Superior temporal gyrus (tissue), 1 donor: Measurements from ENCODE around the gene SCTR.

ENCODE experiments used
- DNase-seq: peaks from one replicate; pipeline ENCODE4 v3.0.0-alpha.2; 2016; ENCODE audit errors: extremely low spot score

Gene SCTR

DNA sequence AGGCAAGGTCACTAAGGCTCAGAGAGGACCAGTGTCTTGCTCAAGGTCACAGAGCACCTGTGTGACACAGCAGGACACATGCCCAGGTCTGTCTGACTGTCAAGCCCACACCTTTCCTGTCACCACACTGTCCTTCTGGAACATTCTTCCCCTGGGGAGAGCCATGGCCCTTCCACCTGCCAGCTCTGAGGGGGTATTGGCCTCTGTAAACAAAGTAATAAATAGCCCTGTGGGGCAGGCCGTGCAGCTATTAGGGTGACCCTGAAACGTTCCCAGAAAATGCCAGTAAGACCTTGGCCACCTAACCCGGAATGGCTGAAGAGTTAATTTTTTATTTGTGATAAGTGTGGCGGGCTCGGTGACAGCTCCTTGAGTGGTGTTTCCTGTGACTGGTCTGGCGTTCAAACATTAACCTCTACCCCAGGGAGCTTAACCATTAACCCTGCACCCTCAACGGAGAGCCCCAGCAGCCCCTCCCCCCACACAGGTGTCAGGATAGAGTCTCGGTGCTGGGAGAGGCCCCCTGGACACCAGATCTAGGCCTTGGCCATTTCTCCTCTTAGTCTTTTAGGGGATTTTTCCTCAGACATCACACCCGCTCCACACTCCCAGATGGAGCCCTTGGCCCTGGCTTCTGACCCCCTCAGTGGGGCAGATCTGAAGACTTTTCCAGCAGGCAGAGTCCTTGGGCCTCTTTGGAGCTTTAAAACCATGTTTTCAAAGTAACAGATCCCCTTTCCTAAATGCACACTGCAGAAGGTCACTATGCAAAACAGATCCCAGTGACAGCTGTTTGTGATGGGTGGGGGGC, 36.6 kb downstream of the SCTR start:
- no peak for DNase-seq

DNA sequence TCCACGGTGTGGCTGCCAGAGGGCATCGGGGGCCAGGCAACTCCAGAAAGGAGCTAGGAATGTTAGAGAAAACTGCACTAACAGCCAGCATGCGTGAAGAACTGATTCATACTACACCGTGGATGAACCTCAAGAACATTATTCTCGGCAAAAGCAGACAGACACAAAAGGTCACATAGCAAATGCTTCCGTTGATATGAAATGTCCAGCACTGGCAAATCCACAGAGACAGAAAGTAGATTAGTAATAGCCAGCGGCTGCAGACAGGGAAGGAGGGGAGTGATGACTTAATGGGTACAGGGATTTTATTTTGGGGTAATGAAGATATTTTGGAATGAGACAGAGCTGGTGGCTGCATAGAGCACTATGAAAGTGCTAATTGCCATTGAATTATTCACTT, 37.4 kb downstream of the SCTR start:
- DNase-seq: no peak

DNA sequence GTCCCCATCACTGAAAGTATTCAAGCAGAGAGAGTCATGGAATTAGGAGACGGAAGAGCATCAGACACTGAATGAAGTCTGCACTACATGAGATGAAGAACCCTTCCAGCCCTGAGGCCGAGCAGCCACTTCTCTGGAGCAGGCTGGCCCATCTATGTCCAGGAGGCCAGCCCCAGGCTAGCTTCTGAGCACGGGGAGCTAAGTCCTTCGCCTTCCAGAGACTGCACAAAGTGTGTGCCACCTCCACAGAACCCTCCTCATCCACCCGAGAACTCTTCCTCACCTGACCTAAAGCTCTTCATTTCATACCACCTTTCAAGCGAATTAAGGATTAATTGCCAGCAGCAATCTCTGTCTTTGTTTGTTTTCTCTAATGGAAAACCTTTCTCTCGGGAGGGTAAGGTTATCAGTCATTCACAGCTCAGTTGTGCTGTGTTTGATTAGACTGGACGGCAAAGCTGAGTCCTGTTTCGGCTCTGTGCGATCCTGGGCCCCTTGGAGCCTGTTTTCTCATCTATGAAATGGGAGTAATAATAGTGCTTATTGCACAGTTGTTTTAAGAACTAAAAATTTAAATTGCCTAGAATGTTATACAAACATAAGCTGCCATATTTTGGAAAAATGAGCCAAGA, 38.0 kb downstream of the SCTR start:
- DNase-seq: no peak

DNA sequence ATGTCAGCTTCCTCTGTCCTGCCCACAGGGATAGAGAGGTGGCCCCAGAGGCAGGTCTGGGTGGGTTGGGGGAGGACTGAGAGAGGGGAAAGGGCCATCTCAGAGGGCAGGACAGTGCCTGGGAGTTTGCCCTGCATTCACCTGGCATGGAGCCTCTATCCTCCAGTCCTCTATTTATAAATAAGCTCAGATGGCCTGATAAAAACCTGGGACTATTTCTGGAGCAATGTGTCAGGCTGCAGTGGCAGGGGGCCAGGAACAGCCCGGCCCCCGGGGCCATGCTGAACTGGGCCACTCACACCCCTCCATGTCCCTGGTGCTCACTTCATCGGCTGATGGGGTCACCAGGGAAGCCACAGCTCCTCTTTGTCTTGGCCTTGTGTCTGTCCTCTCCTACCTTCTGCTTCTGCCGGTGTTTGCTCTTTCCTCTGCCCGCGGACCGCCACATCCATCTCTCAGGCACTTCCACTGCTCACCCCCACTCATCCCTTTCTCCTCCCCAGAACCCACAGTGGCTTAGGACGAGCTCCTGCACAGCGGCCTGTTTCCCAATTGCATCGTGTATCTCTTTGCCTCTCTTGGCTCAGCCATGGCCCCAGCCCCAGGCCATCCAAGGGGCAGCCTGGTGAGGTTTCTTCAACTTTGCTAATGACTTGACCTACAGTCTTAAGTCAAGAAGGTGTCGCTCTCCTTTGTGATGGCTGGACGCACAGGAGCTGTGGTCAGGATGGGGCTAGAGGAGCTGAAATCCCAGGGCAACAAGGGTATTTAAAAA, 38.8 kb downstream of the SCTR start:
- no peak for DNase-seq

DNA sequence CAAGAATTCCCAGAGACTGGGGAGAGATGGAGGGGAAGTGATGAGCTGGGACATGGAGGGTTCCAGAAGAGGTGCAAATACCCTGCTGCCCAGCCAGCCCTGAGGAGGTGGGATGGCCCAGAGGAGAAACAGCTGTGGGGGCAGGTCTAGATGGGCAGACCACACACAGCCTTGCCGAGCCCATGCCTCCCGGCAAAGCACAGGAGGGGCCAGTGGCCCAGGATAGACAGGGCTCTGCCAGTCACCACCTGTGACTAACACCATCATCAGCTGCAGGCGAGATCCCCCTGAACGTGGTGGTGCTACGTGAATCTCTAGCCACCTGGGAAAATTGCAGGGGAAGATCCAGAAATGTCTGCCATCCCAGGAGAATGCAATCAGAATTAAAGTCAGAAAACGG, 39.4 kb downstream of the SCTR start:
- DNase-seq: no peak

DNA sequence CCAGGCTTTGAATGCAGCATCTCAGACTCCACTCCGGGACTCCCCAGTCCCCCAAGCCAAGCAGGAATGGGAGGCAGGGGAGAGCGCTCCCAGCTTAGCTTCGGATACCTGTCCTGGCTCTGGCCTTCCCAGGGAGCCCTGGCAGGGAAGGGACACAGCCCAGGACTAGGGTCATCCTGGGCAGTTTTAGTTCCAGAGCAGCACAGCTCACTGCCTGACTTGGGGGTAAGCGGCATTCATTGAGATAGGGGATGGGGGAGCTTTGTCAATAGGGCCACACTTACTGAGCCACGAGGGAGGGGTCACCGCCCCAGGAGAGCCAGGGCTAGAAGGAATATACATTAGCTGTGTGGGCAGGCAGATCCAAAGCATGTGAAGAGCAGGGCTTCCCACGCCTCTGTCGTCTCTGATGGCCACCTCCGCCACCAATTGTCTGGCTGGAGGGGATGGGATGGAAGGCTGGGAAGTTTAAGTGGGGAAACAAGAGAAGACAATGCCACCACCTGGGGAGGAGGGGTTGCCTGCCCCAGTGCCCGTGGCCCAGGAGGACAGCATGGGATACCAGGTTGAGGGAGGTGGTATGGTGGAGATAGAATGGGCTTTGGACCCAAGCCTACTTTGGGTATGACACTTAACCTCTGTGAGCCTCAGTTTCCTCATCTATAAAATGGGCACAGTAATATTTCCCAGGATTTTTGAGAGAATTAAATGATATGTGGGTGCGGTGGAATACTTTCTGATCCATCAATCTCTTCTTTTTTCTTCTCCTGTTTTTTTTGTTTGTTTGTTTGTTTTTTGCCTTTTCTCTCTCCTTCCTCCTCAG, 40.2 kb downstream of the SCTR start:
- no peak for DNase-seq

DNA sequence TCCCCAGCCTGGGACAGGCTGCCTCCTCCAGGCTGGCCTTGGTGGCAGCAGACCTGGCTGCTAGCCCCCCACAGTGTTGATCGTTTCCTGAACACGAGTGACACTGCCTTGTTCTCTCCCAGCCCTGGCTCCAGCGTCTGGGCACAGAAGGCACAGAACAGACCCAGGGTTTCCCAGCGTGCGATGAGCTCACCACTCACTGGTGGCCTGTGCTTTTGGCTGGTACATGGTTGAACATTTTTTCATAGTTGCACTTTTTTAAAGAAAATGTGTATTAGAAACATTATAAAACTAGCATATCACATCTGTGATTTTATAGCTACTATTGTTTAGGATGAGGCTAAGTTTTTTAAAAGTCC, 40.9 kb downstream of the SCTR start:
- DNase-seq: no peak

DNA sequence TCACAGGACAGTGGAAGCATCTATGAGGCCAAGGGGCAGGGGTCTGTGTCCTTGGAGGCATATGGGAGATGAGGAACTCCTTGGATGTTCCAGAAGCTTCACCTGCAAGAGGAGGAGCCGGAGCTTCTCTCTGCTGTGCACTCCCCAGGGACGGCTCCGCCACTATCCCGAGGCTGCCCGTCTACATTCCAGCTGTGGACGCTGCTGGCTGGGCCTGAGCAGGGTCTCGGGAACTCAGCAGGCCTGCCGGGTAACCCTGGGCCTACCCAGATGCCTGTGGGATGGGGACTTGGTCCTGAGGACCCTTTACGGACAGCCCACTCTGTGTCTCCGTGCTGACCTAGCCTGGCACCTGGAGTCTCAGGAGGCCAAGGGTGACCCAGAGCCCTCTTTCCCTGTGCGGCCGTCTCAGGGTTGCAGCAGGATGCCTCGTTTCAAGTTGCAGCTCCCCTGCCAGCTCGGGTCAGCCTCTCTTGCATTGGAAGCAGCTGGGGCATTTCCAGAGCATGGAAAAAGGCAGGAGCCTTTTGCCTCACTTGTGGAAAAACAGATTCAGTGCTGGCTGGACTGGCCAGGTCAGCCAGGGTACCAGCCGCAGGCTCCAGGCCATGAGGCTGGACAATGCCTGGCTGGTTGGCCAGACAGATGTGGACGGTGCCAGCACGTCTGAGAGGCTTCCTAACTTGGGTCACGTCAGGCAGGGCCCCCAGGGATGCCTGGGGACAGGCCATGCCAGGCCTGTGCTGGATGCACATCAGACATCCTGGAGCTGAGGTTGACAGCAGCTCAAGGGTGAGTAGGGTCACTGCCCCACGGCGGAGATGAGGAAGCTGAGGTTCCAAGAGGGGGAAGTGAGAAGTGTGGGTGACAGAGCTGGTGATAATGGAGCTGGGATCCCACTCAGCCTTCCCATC, 41.5 kb downstream of the SCTR start:
- no peak for DNase-seq

DNA sequence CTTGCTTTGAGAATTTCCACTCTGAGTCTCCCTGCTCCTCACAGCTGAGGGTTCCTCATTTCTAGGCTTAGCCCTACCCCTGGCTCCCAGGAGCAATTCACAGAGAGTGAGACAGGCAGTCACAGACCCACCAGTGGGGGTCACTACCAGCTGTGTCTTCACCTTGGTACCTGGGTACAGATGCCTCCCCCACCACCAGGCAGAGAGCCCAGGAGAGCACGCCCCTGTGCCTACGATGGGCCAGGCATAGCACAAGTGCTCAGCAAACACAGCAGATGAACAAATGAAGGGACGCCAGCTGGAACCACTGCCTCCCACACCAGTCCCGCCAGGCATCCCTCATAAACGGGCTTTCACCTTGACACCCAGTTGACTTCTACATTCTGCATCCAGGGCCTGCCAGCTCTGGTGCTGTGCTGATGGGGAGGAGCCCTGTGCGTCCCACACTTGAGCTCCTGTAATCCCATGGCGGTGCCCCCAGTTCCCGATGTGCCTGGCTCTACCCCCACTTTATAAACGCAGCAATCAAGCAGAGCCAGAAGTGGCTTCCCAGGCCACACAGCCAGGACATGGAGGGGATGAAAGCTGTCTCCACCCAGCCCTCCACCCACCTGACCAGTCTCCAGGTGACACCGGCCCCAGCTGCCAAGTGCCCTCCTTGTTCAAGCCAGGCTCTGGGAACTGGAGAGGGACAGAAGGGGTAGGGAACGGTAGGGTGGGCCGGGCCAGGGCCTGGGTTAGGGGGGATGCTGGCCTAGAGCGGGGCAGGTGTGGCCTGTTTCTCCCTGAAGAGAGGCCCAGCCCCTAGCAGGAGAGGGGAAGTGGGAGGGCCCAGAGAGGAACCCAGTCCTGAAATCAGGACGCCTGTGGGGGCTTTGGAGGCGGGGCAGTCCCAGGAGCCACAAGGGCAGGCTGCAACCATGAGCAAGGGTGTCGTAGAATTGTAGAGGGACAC, 42.5 kb downstream of the SCTR start:
- DNase-seq: no peak

DNA sequence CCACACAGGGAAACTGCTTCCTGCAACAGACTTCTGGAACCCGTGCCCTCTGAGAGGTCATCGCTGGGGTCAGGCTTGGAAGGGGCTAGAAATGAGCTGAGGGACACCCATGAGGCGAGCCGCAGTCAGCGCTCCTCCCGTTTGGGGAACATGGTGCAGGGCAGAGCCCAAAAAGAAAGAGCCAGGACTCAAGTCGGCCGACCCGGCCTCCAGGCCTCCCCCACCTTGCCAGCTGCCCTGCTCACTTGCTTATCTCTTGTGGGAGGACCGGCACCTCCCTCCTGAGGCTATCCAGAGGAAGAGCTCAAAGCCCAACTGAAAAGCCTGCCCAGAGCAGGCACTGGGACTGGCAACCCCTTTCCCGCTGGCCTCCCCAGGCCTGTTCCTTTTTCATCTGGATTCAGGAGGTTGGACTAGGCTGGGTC, 43.6 kb downstream of the SCTR start:
- no peak for DNase-seq

DNA sequence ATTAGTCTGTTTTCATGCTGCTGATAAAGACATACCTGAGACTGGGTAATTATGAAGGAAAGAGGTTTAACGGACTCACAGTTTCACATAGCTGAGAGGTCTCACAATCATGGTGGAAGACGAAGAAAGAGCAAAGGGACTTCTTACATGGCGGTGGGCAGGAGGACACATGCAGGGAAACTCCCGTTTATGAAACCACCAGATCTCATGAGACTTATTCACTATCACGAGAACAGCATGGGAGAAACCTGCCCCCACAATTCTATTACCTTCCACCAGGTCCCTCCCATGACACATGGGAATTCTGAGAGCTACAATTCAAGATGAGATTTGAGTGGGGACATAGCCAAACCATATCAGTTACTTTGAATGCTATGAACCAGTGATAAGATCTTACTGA, 44.1 kb downstream of the SCTR start:
- DNase-seq: no peak

DNA sequence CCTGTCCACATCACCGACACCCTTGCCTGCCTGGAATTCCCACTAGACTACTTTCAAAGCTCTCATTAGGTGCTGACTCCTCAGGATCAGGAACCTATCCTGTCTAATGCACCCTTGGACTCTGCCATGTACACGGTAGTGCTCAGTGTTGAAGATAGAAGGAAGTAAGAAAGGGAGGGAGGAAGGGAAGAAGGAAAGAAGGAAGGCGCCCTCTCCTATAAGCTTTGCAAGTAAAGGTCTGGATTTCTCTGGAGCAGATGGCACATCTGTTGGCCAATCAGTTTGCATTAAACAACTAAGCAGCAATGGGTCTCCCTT, 45.3 kb downstream of the SCTR start:
- DNase-seq: no peak

DNA sequence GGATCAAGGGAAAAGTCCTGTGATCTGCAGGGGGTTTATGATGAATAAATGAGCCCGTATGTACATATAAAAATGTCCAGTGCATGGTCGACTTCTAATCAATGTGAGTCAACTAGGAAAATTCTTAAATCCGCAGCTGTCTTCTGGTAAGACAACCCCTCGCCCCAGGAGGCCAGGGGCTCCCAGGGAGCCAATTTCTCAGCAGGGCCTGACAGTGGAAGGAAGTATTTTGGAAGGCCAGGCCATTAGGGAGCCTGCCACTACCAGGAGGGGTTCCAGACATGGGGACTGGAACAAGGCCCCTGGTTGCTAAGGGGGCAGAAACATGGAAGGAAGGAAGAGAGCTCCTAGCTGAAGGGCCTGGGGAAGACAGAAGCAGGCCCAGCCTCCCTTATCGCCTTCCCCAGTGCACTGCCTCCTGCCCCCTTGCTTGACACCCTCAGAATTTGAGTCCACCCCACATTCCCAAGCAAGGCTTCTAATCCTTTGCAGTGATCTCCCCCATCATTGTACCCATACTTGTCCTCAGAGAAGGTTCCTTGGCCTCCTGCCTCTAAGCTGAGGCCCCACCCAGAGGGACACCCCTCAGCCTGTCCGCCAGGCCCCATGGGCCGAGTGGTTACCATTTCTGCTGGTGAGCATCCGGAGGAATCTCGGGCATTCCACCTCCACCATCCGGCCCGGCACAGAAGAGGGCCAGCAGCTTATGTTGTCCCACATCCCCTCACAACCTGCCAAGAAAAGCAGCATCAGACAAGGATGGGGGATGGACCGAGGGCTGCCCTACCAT, 45.9 kb downstream of the SCTR start:
- DNase-seq: no peak

DNA sequence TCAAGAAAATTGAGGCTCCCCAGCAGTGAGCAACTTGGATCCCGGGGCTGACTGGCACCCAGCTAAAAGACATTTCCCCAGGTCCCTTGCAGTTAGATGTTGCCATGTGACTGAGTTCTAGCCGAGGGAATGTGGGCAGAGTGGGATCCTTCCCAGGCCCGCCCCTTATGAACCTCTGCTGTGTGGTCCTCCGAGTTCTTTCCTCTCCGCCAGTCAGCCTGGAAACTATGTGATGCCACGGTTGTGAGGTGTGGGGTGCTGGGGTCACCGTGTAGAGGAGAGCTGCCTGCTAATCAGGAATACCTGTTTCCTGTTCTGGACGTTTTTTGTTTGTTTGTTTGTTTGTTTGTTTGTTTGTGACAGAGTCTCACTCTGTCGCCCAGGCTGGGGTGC, 47.2 kb downstream of the SCTR start:
- no peak for DNase-seq

DNA sequence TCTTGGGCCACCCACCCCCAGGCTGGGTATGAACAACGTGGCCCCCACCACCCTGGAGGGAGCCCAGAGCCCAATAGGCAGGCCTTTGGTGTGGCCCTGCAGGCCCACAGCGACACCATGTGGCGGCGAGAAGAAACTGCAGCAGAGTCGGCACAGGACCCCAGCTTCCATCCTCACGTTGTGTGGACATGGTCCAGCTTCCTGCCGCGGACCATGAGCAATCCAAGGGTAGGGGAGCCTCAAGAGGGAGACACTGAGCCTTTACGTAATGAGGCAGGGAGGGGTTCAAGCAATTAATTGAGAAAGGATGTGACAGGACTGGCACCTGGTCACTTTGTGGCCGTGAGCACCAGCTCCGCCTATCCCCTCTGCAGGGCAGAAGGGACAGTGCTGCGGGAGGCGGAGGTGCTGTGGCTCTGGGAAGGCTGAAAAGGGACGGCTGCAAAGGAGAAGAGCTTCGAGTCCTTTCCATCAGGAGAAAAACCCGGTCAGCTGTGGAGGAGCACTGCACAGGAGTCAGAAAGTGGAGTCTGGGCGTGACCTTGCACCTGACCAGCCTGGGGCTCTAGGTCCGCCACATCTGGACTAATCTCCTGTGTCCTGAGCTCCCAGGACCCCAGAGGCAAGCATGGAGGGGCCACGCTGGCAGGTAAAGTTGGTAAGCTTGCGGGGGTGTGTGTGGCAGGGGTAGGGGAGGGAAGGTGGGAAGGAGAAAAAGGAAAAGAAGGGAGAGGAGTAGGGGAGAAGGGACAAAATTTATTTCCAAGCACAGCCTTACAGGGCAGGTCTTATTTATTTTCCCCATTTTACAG, 47.8 kb downstream of the SCTR start:
- DNase-seq: peak; percentile 74

DNA sequence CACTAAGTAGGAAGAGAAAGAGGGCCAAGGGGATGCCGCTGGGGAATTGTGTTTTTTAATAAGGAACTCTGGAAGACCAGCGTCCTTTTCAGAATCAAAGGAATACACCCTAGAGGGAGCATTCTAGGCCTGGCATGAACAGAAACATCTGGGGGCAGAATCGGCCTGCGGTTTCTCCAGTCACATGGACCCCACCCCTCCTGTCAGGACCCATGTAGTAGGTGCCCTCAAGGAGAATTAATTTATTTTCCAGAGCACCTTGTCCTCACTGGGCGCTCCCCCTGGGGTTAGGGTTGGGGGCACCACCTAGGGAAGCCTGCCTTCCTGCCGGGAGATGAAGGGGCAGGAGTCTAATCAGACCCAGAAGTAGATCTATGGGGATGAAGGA, 48.4 kb downstream of the SCTR start:
- DNase-seq: no peak

DNA sequence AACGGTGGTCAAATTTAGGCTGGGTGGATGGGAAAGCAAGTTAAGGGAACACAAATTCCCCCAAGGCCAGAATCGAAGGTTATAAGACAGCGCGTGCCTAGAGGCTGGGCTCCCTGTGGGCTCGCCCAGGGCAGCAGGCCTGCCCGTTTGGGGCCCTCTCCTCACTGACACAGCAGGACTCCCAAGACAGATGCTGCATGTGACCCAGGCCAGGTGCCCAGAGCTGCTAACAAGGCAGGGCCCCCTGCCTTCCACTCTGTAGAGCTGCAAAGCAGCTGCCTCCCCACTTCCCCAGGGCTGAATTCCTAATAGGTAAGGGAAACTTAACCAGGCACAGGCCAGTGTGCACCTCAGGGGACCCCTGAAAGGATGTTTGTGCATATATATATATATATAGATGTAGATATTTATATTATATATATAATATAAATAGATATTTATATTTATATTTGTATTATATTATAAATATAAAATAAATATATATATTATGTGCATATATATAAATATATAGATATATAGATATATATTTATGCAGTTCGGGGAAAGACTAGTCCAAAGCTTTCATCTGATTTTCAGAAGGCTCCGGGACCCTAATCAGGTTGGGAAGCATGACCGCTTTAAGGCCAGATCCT, 48.9 kb downstream of the SCTR start:
- DNase-seq: no peak
